ENCODE measurements around the gene DCDC2C. TPM values are rescaled to one million over a fixed set of nuclear protein-coding genes. Genes with fewer than 3 reads are reported as not detected.

The DCDC2C gene
- total and polyA plus RNA-seq, 9 of the 15 experiments (the other 6 are each of a cell fraction or from before 2014, with no cell fraction given) = not detected

- TF ChIP-seq ZFP1 (CRISPR knock-in tag; IDR thresholded peaks at IDR 0.05) (no peak), ARID1B (IDR thresholded peaks at IDR 0.05) (no peak), E2F3 (CRISPR knock-in tag; IDR thresholded peaks at IDR 0.05) (no peak), DACH1 (IDR thresholded peaks at IDR 0.05; ENCODE audit: partially characterized antibody) (no peak), SNIP1 (IDR thresholded peaks at IDR 0.05; ENCODE audit: low read depth) (no peak), MLX (CRISPR knock-in tag; conservative IDR thresholded peaks at IDR 0.05) (no peak), ZBTB40 (IDR thresholded peaks at IDR 0.05) (no peak), ZBTB40 (CRISPR knock-in tag; IDR thresholded peaks at IDR 0.05) (no peak), PATZ1 (CRISPR knock-in tag; IDR thresholded peaks at IDR 0.05; ENCODE audit: borderline replicate concordance) (no peak), ZNF408 (CRISPR knock-in tag; IDR thresholded peaks at IDR 0.05; ENCODE audit: low read depth) (no peak), MXI1 (IDR thresholded peaks at IDR 0.05; ENCODE audit: low read depth, low read length) (no peak), RBM39 (optimal IDR thresholded peaks at IDR 0.05; ENCODE audit: low read depth, low read length) (no peak), RFX7 (CRISPR knock-in tag; IDR thresholded peaks at IDR 0.05) (no peak)
Observed at GRCh38 chr2:3779496-3780049, 76.2 kb downstream of the DCDC2C start (continued).
